HG03097 (cell line): Measurements from ENCODE around the gene RAB8B.
"Not testable (repeated sequence)": the region's sequence is repeated elsewhere in the genome, so short reads cannot be mapped to it uniquely, and the experiment has no call there.

Experiments used
- ATAC-seq: cut with Tn5 transposase; IDR thresholded peaks from one replicate; pipeline ENCODE4 v1.9.1; 2021; ENCODE audit not compliant: unreplicated experiment, low FRiP score

The RAB8B gene

DNA sequence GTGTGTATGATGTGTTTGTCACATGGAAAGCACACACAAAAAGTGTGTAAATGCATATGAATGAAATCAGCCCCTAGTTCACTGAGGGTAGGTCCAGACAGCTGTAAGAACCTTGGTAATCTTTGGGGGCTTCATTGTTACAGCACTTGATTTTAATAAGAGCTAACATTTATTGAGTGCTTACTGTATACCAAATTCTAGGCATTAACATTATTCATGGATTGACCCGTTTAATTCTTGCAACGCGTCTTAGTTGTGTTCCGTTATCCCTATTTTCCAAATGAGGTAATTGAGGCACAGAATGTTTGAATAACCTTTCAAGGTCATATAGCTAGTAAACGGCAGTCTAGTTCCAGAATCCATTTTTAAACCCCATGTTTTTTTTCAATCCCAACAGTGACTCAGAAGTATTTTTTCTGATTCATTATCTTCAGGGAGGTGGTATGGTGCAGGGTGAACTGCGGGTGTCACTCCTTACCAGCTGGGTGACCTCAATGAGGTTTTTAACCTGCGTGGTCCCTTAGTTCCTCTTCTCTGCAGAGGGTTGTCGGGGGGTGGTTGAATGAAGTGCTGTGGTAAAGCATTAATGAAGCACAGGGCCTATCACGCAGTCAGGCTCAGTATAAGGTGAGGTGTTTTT is 14.2 kb downstream of the RAB8B start:
- ATAC-seq, result no peak

GRCh38 chr15:63206079-63206478 is 16.7 kb downstream of the RAB8B start:
- ATAC-seq, result no peak

DNA sequence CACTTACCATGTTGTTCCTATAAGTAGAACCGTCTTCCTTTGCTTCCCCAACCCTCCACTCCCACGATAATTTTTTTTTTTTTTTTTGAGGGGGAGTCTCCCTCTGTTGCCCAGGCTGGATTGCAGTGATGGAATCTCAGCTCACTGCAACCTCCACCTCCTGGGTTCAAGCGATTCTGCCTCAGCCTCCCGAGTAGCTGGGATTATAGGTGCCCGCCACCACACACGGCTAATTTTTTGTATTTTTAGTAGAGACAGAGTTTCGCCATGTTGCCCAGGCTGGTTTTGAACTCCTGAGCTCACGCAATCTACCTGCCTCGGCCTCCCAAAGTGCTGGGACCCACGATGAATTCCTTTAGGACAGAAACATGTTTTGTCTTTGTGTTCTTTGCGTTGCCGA is 19.4 kb downstream of the RAB8B start:
- ATAC-seq, result not testable (repeated sequence)

GRCh38 chr15:63210151-63211091 is 21.0 kb downstream of the RAB8B start:
- no peak for ATAC-seq

GRCh38 chr15:63211092-63211490 is 21.7 kb downstream of the RAB8B start:
- no peak for ATAC-seq

GRCh38 chr15:63211549-63211948 is 22.1 kb downstream of the RAB8B start:
- no peak for ATAC-seq

GRCh38 chr15:63212050-63213004 is 22.9 kb downstream of the RAB8B start:
- no peak for ATAC-seq

DNA sequence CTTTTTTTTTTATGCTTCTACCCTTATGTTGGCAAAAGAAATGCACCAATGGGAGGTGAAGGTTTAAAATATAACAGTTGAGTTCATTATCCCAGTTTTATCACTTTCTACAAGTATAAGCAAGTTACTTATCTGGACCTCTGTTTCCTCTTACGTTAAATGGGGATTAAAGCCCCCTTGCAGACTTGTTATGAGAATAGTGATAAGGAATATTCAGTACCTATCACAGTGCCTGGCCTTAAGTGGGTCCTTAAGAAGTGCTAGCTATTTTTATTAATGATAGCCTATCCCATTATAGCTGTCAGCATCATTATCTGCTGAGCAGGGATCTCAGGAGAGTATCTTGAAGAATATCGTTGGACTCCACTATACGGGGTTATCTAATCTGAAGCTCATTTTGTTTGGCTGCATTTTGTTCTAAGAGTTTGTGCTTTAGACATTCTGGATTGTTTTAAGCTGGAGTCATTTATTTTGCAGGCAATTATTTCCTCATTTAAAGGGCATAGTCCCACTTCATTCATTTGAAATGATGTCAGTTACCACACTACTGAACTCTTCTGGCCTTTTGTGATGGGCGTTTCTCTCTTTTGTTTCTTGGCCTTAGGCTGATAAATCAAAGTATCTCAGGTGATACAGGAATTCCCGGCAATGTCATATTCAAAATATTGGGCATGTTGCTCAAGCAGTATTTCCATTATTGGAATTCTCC is 28.8 kb downstream of the RAB8B start:
- no peak for ATAC-seq

GRCh38 chr15:63219196-63219710 is 29.8 kb downstream of the RAB8B start:
- no peak for ATAC-seq

DNA sequence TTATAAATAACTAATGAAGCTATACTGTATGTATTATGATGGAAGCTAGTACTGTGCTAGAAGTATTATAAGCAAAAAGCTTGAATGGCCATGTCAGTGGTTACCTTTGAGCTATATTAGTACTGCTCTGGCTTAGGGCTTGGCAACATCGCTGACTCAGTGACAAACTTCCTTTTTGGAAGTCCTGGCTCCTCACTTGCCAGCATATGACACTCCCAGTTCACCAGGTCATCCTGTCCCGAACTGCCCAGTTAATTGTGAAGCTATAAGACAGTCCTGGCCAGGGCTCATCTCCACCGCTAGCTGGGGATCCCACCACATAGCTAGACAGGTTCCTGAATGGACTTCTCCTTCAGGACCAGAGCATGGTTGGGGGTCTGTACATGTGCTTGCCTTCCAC is 31.9 kb downstream of the RAB8B start:
- ATAC-seq, result no peak

DNA sequence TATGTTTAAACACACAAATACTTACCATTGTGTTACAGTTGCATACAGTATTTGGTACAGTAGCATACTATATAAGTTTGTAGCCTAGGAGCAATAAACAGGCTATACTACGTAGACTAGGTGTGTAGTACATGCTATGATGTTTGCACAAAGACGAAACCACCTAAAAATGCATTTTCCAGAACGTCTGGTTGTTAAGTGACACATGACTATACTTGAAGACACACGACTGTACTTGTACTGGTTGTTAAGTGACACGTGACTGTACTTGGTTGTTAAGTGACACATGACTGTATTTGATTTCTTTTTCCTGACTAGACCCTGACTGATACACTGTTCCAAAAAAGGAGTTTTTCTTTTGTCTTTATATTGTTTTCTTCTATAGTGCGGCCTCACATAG is 34.1 kb downstream of the RAB8B start:
- ATAC-seq, result no peak

DNA sequence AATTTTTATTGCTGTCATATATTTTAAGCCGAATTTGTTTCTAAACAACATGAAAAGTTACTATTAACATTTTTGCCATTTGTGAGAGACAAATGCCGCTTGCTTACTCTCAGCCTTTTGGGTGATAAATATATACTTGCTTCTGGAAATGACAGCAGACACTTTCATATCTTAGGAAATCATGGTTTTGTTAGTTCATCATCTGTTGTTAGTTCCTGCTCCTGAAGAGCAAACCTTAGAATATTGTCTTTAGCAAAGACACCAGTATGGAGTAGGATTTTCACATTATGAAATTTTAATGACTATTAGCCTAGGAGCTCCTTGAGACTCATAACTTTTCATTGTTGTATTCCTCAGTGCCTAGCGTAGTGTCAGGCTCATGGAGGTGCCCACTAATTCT is 36.0 kb downstream of the RAB8B start:
- ATAC-seq, result no peak

- no peak for ATAC-seq
These were observed 36.9 kb downstream of the RAB8B start for GRCh38 chr15:63226155-63226883.

DNA sequence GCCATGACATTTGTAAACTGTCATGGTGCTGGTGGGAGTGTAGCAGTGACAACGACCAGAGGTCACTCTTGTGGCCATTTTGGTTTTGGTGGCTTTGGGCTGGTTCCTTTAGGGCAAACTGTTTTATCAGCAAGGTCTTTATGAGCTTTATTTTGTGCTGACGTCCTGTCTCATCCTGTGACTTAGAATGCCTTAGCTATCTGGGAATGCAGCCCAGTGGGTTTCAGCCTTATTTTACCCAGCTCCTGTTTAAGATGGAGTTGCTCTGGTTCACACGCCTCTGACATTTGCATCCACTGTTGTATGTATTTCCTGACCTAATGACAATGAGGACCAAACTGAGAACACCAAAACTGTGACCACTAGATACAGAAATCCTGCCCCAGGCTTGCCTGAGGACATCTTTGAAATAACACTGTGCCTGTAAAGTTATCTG is 37.6 kb downstream of the RAB8B start:
- no peak for ATAC-seq

DNA sequence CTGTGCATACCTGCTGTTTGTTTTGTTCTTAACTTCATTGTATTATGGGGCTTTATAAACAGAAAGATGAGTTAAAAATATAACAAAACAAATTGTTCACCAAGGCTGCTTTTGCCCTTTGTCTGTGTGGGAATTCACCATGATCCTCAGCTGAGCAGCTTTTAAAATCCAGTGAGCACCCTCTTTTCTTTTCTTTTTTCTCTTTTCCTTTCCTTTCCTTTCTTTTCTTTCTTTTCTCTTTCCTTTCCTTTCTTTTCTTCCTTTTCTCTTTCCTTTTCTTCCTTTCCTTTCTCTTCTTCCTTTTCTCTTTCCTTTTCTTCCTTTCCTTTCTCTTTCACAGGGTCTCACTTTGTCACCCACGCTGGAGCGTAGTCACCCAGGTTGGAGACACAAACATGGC is 38.3 kb downstream of the RAB8B start:
- no peak for ATAC-seq

DNA sequence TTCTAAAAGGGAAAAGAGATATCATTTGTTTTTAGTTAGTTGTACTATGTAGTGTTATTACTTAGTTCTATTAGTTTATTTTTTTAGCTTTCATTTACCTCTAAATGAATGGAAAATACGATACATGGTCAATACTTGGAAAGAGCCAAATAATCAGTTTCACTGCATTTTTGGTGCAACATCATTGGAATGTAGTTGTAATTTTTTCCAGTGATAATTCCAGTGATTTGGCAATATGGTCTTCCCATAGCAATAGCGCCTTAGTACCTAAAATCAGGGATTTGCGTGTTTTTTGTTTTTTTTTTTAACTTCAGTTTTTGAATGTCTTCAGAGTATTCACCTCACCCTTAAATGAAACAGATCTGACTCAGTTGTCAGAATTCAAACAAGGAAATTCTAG is 41.8 kb downstream of the RAB8B start:
- ATAC-seq, result no peak

GRCh38 chr15:63231706-63232105 is 42.3 kb downstream of the RAB8B start:
- no peak for ATAC-seq

DNA sequence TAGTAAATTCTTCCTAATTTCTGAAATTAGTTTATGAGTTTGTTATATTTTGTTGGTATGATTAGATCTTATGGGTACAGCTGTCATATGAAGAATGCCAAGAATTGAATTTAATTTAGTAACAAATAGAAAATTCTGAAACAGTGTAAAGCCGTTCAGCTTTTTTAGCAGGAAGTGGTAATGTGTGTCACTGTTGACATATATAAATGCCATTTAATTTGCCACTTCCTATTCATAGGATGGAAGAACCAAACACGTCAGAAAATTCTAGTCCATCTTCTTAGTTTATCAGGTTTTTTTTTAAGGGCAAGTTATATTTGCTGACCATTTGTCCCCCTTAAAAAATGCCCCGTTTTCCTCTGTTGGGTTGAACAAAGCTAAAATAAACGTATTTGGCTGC is 43.0 kb downstream of the RAB8B start:
- no peak for ATAC-seq

DNA sequence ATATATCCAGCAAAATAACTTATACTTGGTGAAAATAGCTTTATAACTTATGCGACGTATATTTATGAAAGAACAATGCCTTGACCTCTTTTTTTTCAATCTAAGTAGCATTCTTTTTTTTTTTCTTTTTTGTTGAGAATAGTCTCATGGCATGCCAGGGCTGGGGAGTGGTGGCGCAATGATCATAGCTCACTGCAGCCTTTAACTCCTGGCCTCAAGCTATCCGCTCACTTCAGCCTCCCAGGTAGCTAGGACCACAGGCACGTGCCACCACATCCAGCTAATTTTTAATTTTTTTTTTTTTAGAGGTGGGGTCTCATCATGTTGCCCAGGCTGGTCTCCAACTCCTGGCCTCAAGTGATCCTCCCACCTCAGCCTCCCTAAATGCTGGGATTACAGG is 43.5 kb downstream of the RAB8B start:
- no peak for ATAC-seq
